BLaER1 treated with 17β-estradiol and CSF1 and Interleukin-3, amounts not matched to agents 10 nM and 100 nM (cell line): ENCODE measurements around the gene ARMC10.
"Not testable (repeated sequence)": the region's sequence is repeated elsewhere in the genome, so short reads cannot be mapped to it uniquely, and the experiment has no call there.

Experiments
- H3K27ac ChIP-seq, 11 experiments: shearing (Covaris generic); formaldehyde crosslinking; 2 replicates each; pipeline ENCODE4 v1.8.1; 2022
- H3K27me3 ChIP-seq, 11 experiments: shearing (Covaris generic); formaldehyde crosslinking; 2 replicates each; pipeline ENCODE4 v1.8.1; 2022
- H3K36me3 ChIP-seq, 11 experiments: shearing (Covaris generic); formaldehyde crosslinking; 2 replicates each; pipeline ENCODE4 v1.8.1; 2022
- H3K4me1 ChIP-seq, 10 experiments: shearing (Covaris generic); formaldehyde crosslinking; 2 replicates each; pipeline ENCODE4 v1.8.1; 2022
- H3K4me2 ChIP-seq, 11 experiments: shearing (Covaris generic); formaldehyde crosslinking; 2 replicates each; pipeline ENCODE4 v1.8.1; 2022
- H3K4me3 ChIP-seq, 10 experiments: shearing (Covaris generic); formaldehyde crosslinking; 2 replicates each; pipeline ENCODE4 v1.8.1; 2022
- H3K9ac ChIP-seq, 11 experiments: shearing (Covaris generic); formaldehyde crosslinking; 2 replicates each; pipeline ENCODE4 v1.8.1; 2022
- H3K9me3 ChIP-seq, 11 experiments: shearing (Covaris generic); formaldehyde crosslinking; replicated peaks in 1 of 11; 2 replicates each; pipeline ENCODE4 v1.8.1; 2022
- H4K20me1 ChIP-seq, 11 experiments: shearing (Covaris generic); formaldehyde crosslinking; 2 replicates each; pipeline ENCODE4 v1.8.1; 2022
- Cebpa-rat ChIP-seq, 11 experiments: shearing (Covaris generic); IDR thresholded peaks; 2 replicates each; pipeline ENCODE4 v1.8.1; 2022

ARMC10 gene

GRCh38 chr7:103142494-103142893 lies 67.6 kb downstream of the ARMC10 start:
- H3K4me2 ChIP-seq = peak overlapping the region in 1 of 11 experiments; percentile 33; a peak in 3 of 22 replicates

GRCh38 chr7:103143868-103144267 lies 68.9 kb downstream of the ARMC10 start:
- Histone ChIP-seq H3K36me3 (peaks cover 0 to 24% (median 14%) of the 10 kb centered on the region in 11 experiments; a peak in 15 of 22 replicates), H3K9me3 (peaks cover 0 to 21% (median 14%) of the 10 kb centered on the region in 11 experiments; a peak in 18 of 22 replicates), H3K27me3 (no peaks in the 10 kb centered on the region), H3K4me3 (no peak overlapping the region), H4K20me1 (no peaks in the 10 kb centered on the region), H3K4me1 (peaks cover 15 to 31% (median 23%) of the 10 kb centered on the region in 10 experiments), H3K4me2 (no peak overlapping the region), H3K27ac (no peak overlapping the region), H3K9ac (no peak overlapping the region)
- no peak for TF ChIP-seq Cebpa-rat (IDR thresholded peaks at IDR 0.05)

More at GRCh38 chr7:103142494-103142893, 67.6 kb downstream of the ARMC10 start:
- H3K4me1 ChIP-seq = peaks cover 11 to 23% (median 14%) of the 10 kb centered on the region in 10 experiments
- H3K9me3 ChIP-seq = peaks cover 0 to 21% (median 14%) of the 10 kb centered on the region in 11 experiments; a peak in 18 of 22 replicates
- no peak for TF ChIP-seq Cebpa-rat (IDR thresholded peaks at IDR 0.05)
- H3K27me3 ChIP-seq = no peaks in the 10 kb centered on the region
- H3K4me3 ChIP-seq = no peak overlapping the region
- H3K9ac ChIP-seq = no peak overlapping the region
- no peak overlapping the region for H3K27ac ChIP-seq
- H3K36me3 ChIP-seq = peaks cover 0 to 24% (median 14%) of the 10 kb centered on the region in 11 experiments; a peak in 15 of 22 replicates
- H4K20me1 ChIP-seq = no peaks in the 10 kb centered on the region

- H4K20me1 ChIP-seq, H3K4me2 ChIP-seq, H3K27me3 ChIP-seq, H3K27ac ChIP-seq, H3K4me3 ChIP-seq, H3K9ac ChIP-seq: not testable (repeated sequence)
- H3K4me1 ChIP-seq = peaks cover 19 to 31% (median 25%) of the 10 kb centered on the region in 10 experiments
- peaks cover 0 to 24% (median 14%) of the 10 kb centered on the region in 11 experiments; a peak in 15 of 22 replicates for H3K36me3 ChIP-seq
- peaks cover 0 to 21% (median 14%) of the 10 kb centered on the region in 11 experiments; a peak in 18 of 22 replicates for H3K9me3 ChIP-seq
These were observed 69.8 kb downstream of the ARMC10 start for GRCh38 chr7:103144754-103145153.

GRCh38 chr7:103148131-103148993 lies 73.4 kb downstream of the ARMC10 start:
- peak overlapping the region; percentile 90 to 97 (median 93) for H3K27ac ChIP-seq
- TF ChIP-seq Cebpa-rat (IDR thresholded peaks at IDR 0.05) = no peak
- H3K36me3 ChIP-seq = peaks cover 0 to 5% (median 0%) of the 10 kb centered on the region in 11 experiments; a peak in 1 of 22 replicates
- peaks cover 13 to 28% (median 21%) of the 10 kb centered on the region in 10 experiments; a peak in 19 of 20 replicates for H3K4me1 ChIP-seq
- peaks cover 0 to under 1% (median 0%) of the 10 kb centered on the region in 11 experiments; a peak in 1 of 22 replicates for H3K9me3 ChIP-seq
- peak overlapping the region; percentile 77 to 87 (median 80) for H3K4me2 ChIP-seq
- no peaks in the 10 kb centered on the region for H4K20me1 ChIP-seq
- H3K27me3 ChIP-seq = no peaks in the 10 kb centered on the region
- H3K4me3 ChIP-seq = peak overlapping the region; percentile 67 to 88 (median 78)
- H3K9ac ChIP-seq = peak overlapping the region; percentile 87 to 96 (median 91)
